DLD1 (cell line): Measurements from ENCODE around the gene FOXG1.

ENCODE experiments used
- in situ Hi-C: cut with HindIII; loops from 2 replicates; pipeline ENCODE4 v1.10.0; 2017; ENCODE audit warnings: low sequenced_read_pairs

The FOXG1 gene

DNA sequence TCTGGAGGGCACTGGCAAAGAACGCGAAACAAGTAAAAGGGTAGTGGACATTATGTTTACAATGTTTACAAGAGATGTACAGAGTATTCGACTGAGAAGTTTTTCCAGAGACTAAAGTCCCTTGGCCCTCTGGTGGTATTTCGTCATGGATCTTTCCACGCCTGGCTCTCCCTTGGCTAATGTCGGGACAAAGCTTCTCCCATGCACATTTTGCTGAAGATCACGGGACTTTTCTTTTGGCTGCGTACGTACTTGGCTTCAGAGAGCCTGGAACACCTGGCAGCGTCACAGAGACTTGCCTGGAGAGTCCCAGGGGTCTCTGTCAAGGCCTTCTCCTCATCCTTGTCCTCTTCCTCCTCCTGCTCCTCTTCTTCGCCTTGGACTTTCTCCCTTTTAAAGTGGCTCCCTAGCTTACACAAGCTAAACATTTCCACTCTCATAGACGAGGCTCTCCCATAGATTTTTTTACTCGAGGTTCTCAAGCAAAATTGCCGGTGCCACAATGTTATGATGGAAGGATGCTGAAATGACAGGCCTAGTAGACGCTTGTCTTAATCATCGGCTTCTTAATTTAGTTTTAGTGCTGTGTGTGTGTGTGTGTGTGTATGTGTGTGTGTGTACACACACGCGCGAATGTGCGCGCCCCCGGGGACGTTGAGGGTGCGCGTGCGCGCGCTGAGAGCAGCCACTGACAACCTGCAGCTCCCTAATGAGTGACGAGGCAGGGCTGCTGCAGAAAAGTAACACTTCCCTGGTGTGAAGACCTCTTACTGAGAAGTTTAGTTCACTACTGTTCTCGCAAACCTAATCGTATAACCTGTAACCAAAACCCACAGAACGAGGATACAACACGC, 4.9 kb upstream of the FOXG1 start:
- in situ Hi-C loops, result no loop called here

- in situ Hi-C loops, result no loop called here
These were observed 4.2 kb upstream of the FOXG1 start for GRCh38 chr14:28762303-28762954.

DNA sequence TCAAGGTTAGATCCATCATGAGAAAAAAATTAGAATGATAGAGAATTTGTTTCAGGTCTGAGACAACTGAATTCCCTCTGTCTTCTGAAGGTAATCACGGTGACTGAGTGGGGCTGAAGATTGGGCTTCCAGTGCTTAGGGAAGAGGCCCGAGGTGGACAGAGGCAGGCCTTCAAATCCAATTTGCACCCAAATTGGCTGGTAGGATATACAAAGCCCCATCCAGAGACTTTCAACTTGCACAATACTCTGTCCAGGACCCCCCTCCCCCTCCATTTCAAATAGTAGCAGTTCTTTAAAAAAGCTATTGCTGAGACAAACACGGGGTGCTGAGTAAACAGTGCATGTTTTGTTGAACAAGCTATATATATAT, 3.6 kb upstream of the FOXG1 start:
- in situ Hi-C loops, result no loop called here

- in situ Hi-C loops, result no loop called here
These were observed 2.8 kb upstream of the FOXG1 start for GRCh38 chr14:28763751-28764256.

DNA sequence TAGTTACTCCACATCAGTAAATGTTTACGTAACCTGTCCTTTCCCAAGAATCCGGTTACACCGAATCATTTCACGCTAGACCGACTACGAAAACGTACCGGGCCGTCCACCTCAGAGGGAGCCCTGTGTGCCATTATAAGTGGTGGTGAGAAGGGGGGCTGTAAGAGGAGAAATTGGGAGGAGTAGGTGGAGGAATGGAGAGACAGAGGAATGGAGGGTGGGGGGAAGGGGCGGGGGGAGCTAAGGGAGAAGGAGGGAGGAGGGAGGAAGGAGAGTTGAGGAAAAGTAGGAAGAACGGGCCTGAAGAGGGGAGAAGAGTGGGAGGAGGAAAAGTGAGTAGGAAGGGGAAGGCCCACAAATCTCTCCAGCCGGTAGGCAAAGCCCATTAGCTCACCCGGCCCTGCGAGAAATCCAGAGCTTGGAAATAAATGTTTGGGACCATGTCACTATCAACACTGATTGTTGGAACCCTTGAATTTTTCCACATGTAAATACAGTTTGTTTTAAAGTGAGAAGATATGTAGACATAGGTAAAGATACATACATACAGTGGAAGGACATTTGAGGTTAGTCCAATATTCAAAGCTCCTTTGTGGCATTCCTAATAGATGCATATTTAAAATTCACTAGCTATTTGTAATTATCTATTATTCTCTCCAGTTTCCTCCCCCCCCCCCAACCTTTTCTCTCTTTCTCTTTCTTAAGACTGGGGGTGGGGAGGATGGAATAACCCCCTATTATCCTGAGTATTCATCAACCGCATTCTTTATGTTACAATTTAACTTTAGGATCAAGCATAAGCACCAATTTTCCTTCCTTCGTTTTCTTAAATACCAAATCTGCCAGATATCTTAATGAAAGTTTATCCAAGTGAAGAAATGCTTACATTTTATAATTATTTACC, 2.1 kb upstream of the FOXG1 start:
- in situ Hi-C loops, result no loop called here

DNA sequence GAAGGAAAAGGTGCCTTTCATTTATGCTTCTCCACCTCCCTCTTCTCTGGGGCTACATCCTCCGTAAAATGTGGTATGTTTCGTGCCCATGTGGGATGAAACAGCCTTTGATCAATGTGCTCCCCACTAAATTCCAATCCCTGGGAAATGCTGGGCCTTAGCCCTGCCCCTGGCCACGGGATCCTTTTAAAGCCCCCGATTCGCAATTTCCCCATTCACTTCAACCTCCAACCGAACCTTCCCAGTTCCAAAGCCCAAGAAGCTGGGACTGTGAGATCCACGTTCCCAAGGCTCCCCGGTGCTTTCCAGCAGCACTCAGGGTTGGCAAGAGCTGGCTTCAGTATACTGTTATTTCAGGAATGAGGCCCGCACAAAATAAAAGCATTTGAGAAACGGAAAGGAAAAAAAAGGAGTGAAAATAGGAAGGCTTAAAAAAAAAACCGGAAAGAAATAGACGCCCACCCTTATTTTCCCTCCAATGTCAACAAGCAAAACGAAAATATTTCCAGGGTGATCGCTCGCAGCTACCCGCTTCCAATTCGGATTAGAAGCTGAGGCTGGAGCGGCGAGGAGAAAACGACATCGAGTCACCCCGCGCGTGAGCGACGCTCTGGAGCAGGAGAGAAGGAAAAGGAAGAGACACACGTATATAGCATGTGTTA, 1.3 kb upstream of the FOXG1 start:
- in situ Hi-C loops, result no loop called here

GRCh38 chr14:28765831-28766468, 637 bp upstream of the FOXG1 start:
- in situ Hi-C loops, result no loop called here

DNA sequence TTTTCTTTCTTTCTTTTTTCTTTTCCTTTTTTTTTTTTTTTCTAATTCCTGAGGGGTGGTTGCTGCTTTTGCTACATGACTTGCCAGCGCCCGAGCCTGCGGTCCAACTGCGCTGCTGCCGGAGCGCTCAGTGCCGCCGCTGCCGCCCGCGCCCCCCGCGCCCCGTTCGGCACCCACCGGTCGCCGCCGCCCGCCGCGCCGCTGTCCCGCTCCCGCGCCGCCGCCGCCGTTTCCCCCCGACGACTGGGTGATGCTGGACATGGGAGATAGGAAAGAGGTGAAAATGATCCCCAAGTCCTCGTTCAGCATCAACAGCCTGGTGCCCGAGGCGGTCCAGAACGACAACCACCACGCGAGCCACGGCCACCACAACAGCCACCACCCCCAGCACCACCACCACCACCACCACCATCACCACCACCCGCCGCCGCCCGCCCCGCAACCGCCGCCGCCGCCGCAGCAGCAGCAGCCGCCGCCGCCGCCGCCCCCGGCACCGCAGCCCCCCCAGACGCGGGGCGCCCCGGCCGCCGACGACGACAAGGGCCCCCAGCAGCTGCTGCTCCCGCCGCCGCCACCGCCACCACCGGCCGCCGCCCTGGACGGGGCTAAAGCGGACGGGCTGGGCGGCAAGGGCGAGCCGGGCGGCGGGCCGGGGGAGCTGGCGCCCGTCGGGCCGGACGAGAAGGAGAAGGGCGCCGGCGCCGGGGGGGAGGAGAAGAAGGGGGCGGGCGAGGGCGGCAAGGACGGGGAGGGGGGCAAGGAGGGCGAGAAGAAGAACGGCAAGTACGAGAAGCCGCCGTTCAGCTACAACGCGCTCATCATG, 654 bp downstream of the FOXG1 start:
- in situ Hi-C loops, result no loop called here

GRCh38 chr14:28767853-28768741, 1.5 kb downstream of the FOXG1 start:
- in situ Hi-C loops, result no loop called here

- in situ Hi-C loops, result no loop called here
These were observed 2.8 kb downstream of the FOXG1 start for GRCh38 chr14:28769276-28769880.

DNA sequence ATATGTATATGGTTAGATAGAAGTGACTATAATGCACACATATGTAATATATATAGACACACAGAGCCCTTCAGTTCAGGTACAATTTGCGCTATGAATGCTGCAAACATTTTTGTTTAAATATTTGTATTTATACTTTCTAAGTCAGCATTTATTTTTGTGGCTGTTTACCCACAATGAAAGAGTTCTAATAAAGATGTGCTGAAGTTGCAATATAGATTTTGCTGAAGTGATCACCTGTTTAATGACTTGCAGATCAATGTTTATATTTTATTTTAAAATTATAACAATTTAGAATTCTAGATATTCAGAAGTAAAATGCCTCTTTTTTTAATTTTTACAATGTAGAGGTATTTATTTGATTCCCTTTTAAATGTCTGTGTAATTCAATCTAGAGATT, 3.5 kb downstream of the FOXG1 start:
- in situ Hi-C loops, result no loop called here

DNA sequence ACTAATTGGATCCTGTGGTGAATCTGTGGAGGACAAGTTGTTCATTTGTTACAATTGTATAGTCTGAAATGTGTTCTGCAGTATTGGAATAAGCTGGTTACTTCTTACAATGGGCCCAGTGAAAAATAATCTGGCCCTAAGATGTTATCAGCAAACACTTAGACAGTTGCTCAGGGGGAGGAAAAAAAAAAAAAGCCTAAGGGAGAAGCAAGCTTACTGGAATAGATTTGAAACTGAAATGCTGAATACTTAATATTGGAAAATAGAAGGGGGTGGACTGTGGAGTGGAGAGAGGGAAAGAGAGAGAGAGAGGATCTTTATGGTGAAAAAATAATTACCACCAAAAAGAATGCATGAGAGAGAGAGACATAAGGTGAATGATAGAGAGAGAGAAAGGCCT, 4.0 kb downstream of the FOXG1 start:
- in situ Hi-C loops, result no loop called here

DNA sequence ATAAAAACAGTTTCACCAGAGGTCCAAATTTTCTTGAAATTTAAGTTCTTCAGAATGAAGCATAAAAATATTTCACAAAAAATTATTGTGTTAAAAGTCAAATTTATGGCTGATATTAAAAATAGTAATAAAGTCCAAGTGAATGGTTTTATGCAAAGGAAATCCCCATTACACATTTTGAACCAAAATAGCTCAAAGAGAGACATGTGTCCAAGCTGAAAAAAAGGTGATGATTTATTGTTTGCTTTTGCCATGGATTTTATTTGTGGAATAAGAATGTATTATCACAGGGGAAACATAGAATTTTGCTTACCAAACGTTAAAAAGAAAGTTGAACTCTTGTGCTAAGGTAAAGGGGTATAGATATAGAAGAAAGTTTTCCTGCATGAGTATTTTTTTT, 4.6 kb downstream of the FOXG1 start:
- in situ Hi-C loops, result no loop called here

DNA sequence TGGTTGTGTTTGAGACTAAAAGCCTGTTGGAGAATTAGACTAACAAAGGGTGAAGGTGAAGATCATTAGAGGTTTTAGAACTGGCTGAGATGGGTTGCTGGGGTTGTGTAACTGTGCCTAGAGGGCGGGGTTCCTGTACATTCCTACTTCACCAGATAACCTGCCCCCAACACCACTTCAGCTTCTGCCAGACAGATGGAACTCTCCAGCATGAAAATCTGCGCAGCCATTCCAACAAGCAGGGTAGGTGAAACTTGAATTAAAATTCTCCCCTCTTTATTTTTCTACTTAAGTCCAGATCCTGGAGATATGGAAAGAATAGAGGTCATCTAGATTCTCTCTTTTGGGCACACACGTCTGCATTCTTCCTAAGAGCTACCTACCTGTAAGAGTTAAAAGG, 6.0 kb downstream of the FOXG1 start:
- in situ Hi-C loops, result no loop called here

DNA sequence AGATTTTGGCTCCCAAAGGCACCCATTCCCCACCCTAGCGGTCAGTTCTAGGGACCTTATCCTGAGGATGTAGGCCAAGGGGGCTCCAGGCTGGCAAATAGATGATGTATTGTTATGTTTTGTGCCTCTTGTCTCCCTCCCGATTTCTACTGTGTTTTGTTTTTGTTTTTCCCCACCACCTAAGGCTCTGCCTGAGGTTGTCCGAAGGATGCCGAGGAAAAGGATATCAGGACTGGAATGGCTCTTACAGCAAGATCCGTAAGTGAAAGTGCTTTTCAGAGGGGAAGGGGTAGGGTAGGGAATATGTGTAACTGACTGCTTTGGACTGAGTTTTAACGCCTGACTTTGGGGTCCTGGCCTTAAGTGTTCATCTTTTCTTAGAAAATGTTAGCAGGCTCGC, 6.6 kb downstream of the FOXG1 start:
- in situ Hi-C loops, result no loop called here

DNA sequence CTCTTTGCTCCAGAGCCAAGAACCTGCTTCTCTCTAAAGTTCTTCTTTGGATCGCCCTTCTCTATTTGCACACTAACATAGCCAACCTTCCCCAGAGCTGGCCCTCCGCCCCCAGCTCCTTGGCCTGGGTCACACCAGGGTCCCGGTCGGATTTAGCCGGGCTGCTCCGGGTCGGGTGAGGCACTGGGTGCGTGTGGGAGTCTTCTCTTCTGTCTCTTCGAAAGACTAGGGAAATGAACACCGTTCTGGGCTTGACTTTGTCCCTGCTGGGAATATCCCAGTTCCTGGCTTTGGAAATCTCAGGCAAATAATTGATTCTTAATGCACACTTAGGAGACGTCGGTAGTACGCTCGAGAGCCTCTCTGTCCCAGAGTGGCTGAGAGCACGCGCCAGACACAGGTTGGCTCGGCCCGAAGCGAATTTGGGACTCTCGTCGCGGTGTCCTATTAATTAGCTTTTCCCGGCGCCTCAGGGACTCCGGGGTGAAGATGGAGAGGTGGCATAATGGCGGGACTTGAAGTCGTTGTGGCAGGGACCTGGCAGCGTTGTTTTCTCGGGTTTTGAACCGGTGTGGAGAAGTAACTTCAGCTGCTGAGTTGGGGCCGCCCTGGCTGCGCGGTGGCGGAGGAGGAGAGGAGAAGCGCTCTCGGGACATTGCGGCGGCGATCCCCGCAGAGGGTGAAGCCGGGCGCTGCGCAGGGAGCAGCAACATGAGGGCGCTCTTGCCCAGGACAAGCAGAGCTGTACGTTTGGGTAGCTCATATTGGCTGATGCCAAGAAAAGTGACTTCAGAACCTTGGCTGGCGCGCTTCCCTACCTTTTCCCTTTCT, 7.5 kb downstream of the FOXG1 start:
- in situ Hi-C loops, result no loop called here
